Gastroesophageal sphincter (tissue), 4 donors: ENCODE measurements around the gene CRYBA2. TPM values are rescaled to one million over a fixed set of nuclear protein-coding genes. Genes with fewer than 3 reads are reported as not detected.

Experiments used
- ATAC-seq: fragments of 150-250 bp; one replicate; pipeline ENCODE4 v1.9.1; 2016; ENCODE audit warnings: mild to moderate bottlenecking, moderate library complexity
- H3K27ac ChIP-seq, 4 donors: fragments of 200-600 bp; sonication (generic) in 3 of 4; 1 replicate in 3 of 4; 2 replicates in 1 of 4; pipeline ENCODE4 v1.5.1; 2016 to 2019
- H3K27me3 ChIP-seq: fragments of 200-600 bp; sonication (generic); one replicate; pipeline ENCODE4 v1.5.1; 2019
- H3K36me3 ChIP-seq, 2 donors: fragments of 200-600 bp; sonication (generic); one replicate each; pipeline ENCODE4 v1.5.1; 2019; ENCODE audit warnings: control low read depth in 1 of 2
- H3K4me1 ChIP-seq, 3 donors: fragments of 200-600 bp; sonication (generic); 1 replicate in 2 of 3; 2 replicates in 1 of 3; pipeline ENCODE4 v1.5.1; 2016 to 2019; ENCODE audit warnings: control low read depth in 2 of 3
- H3K4me3 ChIP-seq, 2 donors: fragments of 200-600 bp; sonication (generic); one replicate each; pipeline ENCODE4 v1.5.1; 2019; ENCODE audit warnings: mild to moderate bottlenecking in 1 of 2, moderate library complexity in 1 of 2
- H3K9me3 ChIP-seq, 3 donors: fragments of 200-600 bp; sonication (generic); one replicate each; pipeline ENCODE4 v1.5.1; 2017 to 2019; ENCODE audit warnings: control low read depth in 2 of 3
- CTCF ChIP-seq, 4 experiments: fragments of 200-600 bp in 2 of 4; fragments of 450-650 bp in 2 of 4; sonication (generic) in 1 of 4; IDR thresholded peaks; one replicate each; pipeline ENCODE4 v1.5.1; 2017 to 2019; ENCODE audit warnings: antibody characterized with exemption in 4 of 4, mild to moderate bottlenecking in 2 of 4, moderate library complexity in 2 of 4
- EP300 ChIP-seq: sonication (generic); formaldehyde crosslinking; IDR thresholded peaks from one replicate; pipeline ENCODE4 v1.6.1; 2017; ENCODE audit warnings: antibody characterized with exemption, mild to moderate bottlenecking
- POLR2A ChIP-seq, 2 donors: fragments of 450-650 bp; IDR thresholded peaks; one replicate each; pipeline ENCODE4 v1.6.1; 2017; ENCODE audit warnings: antibody characterized with exemption in 2 of 2, mild to moderate bottlenecking in 2 of 2, moderate library complexity in 1 of 2
- POLR2AphosphoS5 ChIP-seq: sonication (generic); formaldehyde crosslinking; IDR thresholded peaks from one replicate; pipeline ENCODE4 v1.6.1; 2017; ENCODE audit warnings: antibody characterized with exemption
- WGBS, 2 donors: methylation state at CpG; one replicate each; pipeline ENCODE4 v1.1.5; 2018; ENCODE audit warnings: low coverage in 1 of 2; 5-methylcytosine and 5-hydroxymethylcytosine counted together
- total RNA-seq, 4 donors: library from RNA; depleted of rRNA; stranded (reverse); fragments of >200 nt; gene quantifications; one replicate each; pipeline ENCODE4 v1.1.0, GENCODE V29; 2016

The CRYBA2 gene
- total RNA-seq, 4 donors from 2014 or later = not detected

DNA sequence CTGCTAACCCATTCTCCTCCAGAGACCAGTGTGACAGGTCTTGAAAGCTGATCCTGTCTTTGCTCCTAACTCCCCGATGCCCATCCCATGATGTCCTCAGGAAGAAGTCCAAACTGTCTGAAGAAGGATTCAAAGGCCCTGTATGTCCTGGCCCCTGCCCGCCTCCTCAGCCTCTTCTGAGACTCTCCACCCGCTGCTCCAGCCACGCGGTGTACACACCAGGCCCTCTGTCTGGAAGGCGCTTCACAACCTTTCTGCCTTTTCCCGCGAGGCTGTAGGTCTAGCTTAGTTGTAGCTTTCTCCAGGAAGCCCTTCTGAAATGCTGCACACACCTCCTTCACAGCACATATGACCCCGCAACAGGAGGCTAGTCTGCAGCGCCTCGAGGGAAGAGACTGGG, 23.5 kb upstream of the CRYBA2 start:
- H3K4me1 ChIP-seq = no peaks in the 10 kb centered on the region
- H3K4me3 ChIP-seq = no peak overlapping the region
- 90 to 94% methylated on average over 3 to 7 of the region's 11 CpGs for WGBS, 2 donors
- TF ChIP-seq EP300 (no peak), CTCF (IDR thresholded peaks at IDR 0.05) (no peak), POLR2A (IDR thresholded peaks at IDR 0.05) (no peak), POLR2AphosphoS5 (no peak)
- H3K9me3 ChIP-seq = no peaks in the 10 kb centered on the region
- H3K36me3 ChIP-seq = no peaks in the 10 kb centered on the region
- no peak for ATAC-seq
- H3K27ac ChIP-seq = no peak overlapping the region
- H3K27me3 ChIP-seq = peaks cover 53% of the 10 kb centered on the region

- H3K9me3 ChIP-seq = no peaks in the 10 kb centered on the region
- peaks cover 70% of the 10 kb centered on the region for H3K27me3 ChIP-seq
- H3K27ac ChIP-seq = no peak overlapping the region
- no peaks in the 10 kb centered on the region for H3K36me3 ChIP-seq
- TF ChIP-seq EP300 = no peak
- TF ChIP-seq POLR2AphosphoS5 = no peak
- no peak for TF ChIP-seq POLR2A (IDR thresholded peaks at IDR 0.05)
- no peak for TF ChIP-seq CTCF (IDR thresholded peaks at IDR 0.05)
- no peak for ATAC-seq
- no peaks in the 10 kb centered on the region for H3K4me1 ChIP-seq
- H3K4me3 ChIP-seq = no peak overlapping the region
- WGBS, 2 donors = 59 to 79% methylated on average over 3 of the region's 5 CpGs
These were observed 17.7 kb upstream of the CRYBA2 start for GRCh38 chr2:219010873-219011272.

DNA sequence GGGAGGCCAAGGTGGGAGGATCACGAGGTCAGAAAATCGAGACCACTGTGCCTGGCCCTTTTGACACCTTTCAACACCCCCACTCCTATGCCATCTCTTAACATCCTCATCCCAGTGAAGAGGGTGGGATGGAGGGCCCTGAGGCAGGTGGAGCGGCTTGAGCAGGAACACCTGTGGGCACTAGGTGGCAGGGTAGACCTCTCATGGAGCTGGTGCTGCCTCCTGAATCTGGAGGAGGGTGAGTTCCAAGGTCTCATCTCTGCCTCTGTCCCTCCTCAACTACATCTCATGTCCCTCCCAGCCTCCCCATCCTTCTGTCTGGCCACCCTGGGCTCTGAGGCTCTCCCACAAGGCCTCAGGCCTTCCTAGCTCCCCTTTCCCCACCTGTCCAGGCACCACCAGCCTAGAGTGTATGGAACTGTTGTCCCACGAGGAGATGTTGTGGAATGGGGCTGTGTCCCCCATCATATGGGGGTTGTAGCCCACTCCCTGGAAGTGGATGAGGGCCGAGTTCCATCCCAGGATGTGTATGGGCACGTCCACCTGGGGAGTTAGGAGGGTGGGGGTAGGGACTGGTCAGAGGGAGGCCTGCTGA, 17.0 kb upstream of the CRYBA2 start:
- Histone ChIP-seq H3K4me1 (no peaks in the 10 kb centered on the region), H3K9me3 (no peaks in the 10 kb centered on the region), H3K36me3 (no peaks in the 10 kb centered on the region), H3K27me3 (peaks cover 76% of the 10 kb centered on the region), H3K4me3 (no peak overlapping the region), H3K27ac (no peak overlapping the region)
- ATAC-seq = no peak
- 8 to 47% methylated on average over 2 of the region's 6 CpGs for WGBS, 2 donors
- TF ChIP-seq CTCF (IDR thresholded peaks at IDR 0.05) (no peak), EP300 (no peak), POLR2AphosphoS5 (no peak), POLR2A (IDR thresholded peaks at IDR 0.05) (no peak)

- WGBS, 2 donors = 33% methylated on average over 1 of the region's 2 CpGs; no CpG with 5 or more reads in 1 of the 2 donors
- no peak overlapping the region for H3K4me3 ChIP-seq
These were observed 16.1 kb upstream of the CRYBA2 start for GRCh38 chr2:219009294-219009693.

More at GRCh38 chr2:219009294-219009693, 16.1 kb upstream of the CRYBA2 start:
- TF ChIP-seq POLR2A (IDR thresholded peaks at IDR 0.05) = no peak
- TF ChIP-seq CTCF (IDR thresholded peaks at IDR 0.05) = no peak
- no peak for TF ChIP-seq POLR2AphosphoS5
- no peak for TF ChIP-seq EP300
- no peak overlapping the region for H3K27ac ChIP-seq
- H3K9me3 ChIP-seq = no peaks in the 10 kb centered on the region
- H3K4me1 ChIP-seq = no peaks in the 10 kb centered on the region
- no peaks in the 10 kb centered on the region for H3K36me3 ChIP-seq
- peaks cover 80% of the 10 kb centered on the region for H3K27me3 ChIP-seq
- no peak for ATAC-seq
